Prostate gland (tissue), 2 donors: ENCODE data around the gene CHST5. TPM values are rescaled to one million over a fixed set of nuclear protein-coding genes. Genes with fewer than 3 reads are reported as not detected.
A peak's percentile ranks its signal among the peaks of the same experiment; 100 is the strongest.
"Not testable (repeated sequence)": the region's sequence is repeated elsewhere in the genome, so short reads cannot be mapped to it uniquely, and the experiment has no call there.

ENCODE experiments used
- DNase-seq: peaks from one replicate; pipeline ENCODE4 v3.0.0-alpha.2; 2019; ENCODE audit warnings: low spot score
- H3K27ac ChIP-seq, 2 donors: fragments of 200-600 bp; sonication (generic); 2 replicates each; pipeline ENCODE4 v1.5.1; 2017 to 2019
- H3K27me3 ChIP-seq: fragments of 200-600 bp; sonication (generic); replicated peaks from 2 replicates; pipeline ENCODE4 v1.5.1; 2019; ENCODE audit not compliant: insufficient read depth
- H3K36me3 ChIP-seq, 2 donors: fragments of 200-600 bp; sonication (generic); 1 replicate in 1 of 2; 2 replicates in 1 of 2; pipeline versions ENCODE4 v1.5.1 to v1.8.1; 2017 to 2019
- H3K4me1 ChIP-seq: fragments of 200-600 bp; sonication (generic); replicated peaks from 2 replicates; pipeline ENCODE4 v1.5.1; 2019
- H3K4me3 ChIP-seq, 2 donors: fragments of 200-600 bp; sonication (generic); 2 replicates each; pipeline ENCODE4 v1.5.1; 2017 to 2019
- H3K9me3 ChIP-seq: fragments of 200-600 bp; sonication (generic); 2 replicates; pipeline ENCODE4 v1.5.1; 2017
- CTCF ChIP-seq, 4 experiments: fragments of 200-600 bp in 2 of 4; fragments of 450-650 bp in 2 of 4; sonication (generic) in 2 of 4; IDR thresholded peaks; 1 replicate in 3 of 4; 2 replicates in 1 of 4; pipeline ENCODE4 v1.5.1; 2016 to 2019; ENCODE audit warnings: antibody characterized with exemption in 4 of 4, mild to moderate bottlenecking in 2 of 4, moderate library complexity in 2 of 4
- POLR2A ChIP-seq: fragments of 450-650 bp; IDR thresholded peaks from one replicate; pipeline ENCODE4 v1.6.1; 2016; ENCODE audit warnings: antibody characterized with exemption, mild to moderate bottlenecking
- POLR2AphosphoS5 ChIP-seq: sonication (generic); formaldehyde crosslinking; IDR thresholded peaks from one replicate; pipeline ENCODE4 v1.6.1; 2017; ENCODE audit warnings: antibody characterized with exemption
- WGBS: methylation state at CpG from one replicate; pipeline ENCODE4 v1.1.5; 2018; 5-methylcytosine and 5-hydroxymethylcytosine counted together
- intact Hi-C: fragments of 100-400 bp; cut with DNase I; formaldehyde crosslinking; loops from one replicate; pipeline ENCODE4 v1.14.2; 2022
- total RNA-seq, 2 donors: library from RNA; depleted of rRNA; stranded (reverse); fragments of >200 nt; gene quantifications; one replicate each; pipeline ENCODE4 v1.1.0, GENCODE V29; 2016

CHST5 gene
- total RNA-seq, 2 donors from 2014 or later: 0.23 TPM; not detected in 1

- peak; percentile 30 for TF ChIP-seq POLR2A
- peak; percentile 55 for TF ChIP-seq POLR2AphosphoS5
- no peak for TF ChIP-seq CTCF (IDR thresholded peaks at IDR 0.05)
- Histone ChIP-seq H3K4me1 (no peaks in the 10 kb centered on the region), H3K9me3 (no peaks in the 10 kb centered on the region), H3K4me3 (peak overlapping the region; percentile 45 to 60), H3K27ac (peak overlapping the region; percentile 74 to 83), H3K27me3 (no peaks in the 10 kb centered on the region), H3K36me3 (no peaks in the 10 kb centered on the region)
- WGBS: 0% methylated on average over 26 of the region's 26 CpGs
- DNase-seq: peak; percentile 73
- intact Hi-C loops: no loop called here
Observed at GRCh38 chr16:75555213-75555706, 19.4 kb upstream of the CHST5 start.

DNA sequence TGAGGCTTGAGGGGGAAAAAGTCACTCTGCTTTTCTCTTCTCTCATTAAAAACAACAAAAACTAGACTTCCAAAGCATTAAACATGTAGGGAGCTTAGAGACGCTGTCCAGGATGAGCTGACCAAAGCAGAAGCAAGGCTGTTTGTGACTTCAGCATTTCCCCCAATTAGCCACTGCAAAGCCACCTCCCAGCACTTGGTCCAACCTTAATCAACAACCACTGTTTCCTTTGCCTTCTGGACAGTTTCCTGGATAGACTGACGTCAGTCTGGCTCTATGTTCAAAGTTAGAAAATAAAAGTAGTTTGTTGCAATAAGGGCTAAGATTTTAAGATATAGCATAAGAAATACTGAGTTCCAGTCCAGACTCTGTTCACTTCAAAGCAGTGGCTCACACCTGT is 17.0 kb upstream of the CHST5 start:
- H3K27ac ChIP-seq: no peak overlapping the region

GRCh38 chr16:75550211-75550662 is 14.3 kb upstream of the CHST5 start:
- Histone ChIP-seq H3K27me3 (no peaks in the 10 kb centered on the region), H3K4me3 (no peak overlapping the region), H3K9me3 (no peaks in the 10 kb centered on the region), H3K4me1 (no peaks in the 10 kb centered on the region), H3K27ac (no peak overlapping the region), H3K36me3 (no peaks in the 10 kb centered on the region)
- peak; percentile 20 for DNase-seq
- intact Hi-C loops: no loop called here
- WGBS: 54% methylated on average over 7 of the region's 7 CpGs
- TF ChIP-seq POLR2A (no peak), CTCF (IDR thresholded peaks at IDR 0.05) (peak in 2 of 4 experiments; percentile 51 to 53), POLR2AphosphoS5 (no peak)

More for the DNA sequence above, 17.0 kb upstream of the CHST5 start:
- Histone ChIP-seq H3K4me3 (no peak overlapping the region), H3K36me3 (no peaks in the 10 kb centered on the region), H3K9me3 (no peaks in the 10 kb centered on the region), H3K27me3 (no peaks in the 10 kb centered on the region), H3K4me1 (no peaks in the 10 kb centered on the region)
- DNase-seq: no peak
- TF ChIP-seq POLR2A (no peak), POLR2AphosphoS5 (no peak), CTCF (IDR thresholded peaks at IDR 0.05) (no peak)
- 86% methylated on average over 2 of the region's 2 CpGs for WGBS
- intact Hi-C loops: no loop called here

- 92% methylated on average over 9 of the region's 9 CpGs for WGBS
- H3K9me3 ChIP-seq, intact Hi-C loops, H3K27ac ChIP-seq, H3K27me3 ChIP-seq, H3K4me1 ChIP-seq, H3K4me3 ChIP-seq, DNase-seq, H3K36me3 ChIP-seq: not testable (repeated sequence)
Observed at GRCh38 chr16:75548456-75548855, 12.5 kb upstream of the CHST5 start.

DNA sequence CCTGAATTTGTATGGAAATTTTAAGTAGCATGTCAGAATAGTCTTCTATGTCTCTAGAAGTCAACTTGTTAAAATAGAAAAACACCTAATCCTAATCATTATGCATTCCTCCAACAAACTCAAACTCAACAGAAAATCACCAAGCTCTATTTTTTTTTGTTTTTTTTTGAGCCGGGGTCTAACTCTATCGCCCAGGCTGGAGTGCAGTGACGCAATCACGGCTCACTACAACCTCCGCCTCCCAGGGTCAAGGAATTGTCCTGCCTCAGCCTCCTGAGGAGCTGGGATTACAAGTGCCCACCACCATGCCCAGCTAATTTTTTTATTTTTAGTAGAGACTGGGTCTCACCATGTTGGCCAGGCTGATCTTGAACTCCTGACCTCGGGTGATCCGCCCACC is 10.4 kb upstream of the CHST5 start:
- Histone ChIP-seq H3K36me3 (no peaks in the 10 kb centered on the region), H3K9me3 (no peaks in the 10 kb centered on the region), H3K27me3 (no peaks in the 10 kb centered on the region), H3K27ac (no peak overlapping the region), H3K4me3 (no peak overlapping the region), H3K4me1 (no peaks in the 10 kb centered on the region)
- WGBS: 96% methylated on average over 7 of the region's 7 CpGs
- DNase-seq: no peak
- intact Hi-C loops: no loop called here
- TF ChIP-seq CTCF (IDR thresholded peaks at IDR 0.05) (no peak), POLR2A (no peak), POLR2AphosphoS5 (no peak)

DNA sequence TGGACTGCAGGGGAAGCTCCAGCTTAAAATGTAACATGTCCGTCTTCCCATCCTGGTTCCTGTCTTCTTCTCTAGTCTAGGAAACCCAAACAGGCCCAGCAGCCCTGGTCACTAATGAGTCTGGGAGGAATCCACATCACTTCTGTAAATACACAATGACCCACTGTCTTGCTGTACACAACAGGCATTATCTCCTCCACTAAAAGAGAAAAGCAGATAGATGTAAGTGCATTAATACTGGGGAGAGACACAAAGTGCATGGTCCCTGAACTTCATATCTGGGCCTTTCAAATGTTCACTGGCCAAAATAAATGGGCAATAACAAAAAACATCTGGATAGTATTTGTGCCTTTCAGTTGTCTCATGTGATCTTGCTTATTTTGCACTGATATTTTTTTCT is 10.0 kb upstream of the CHST5 start:
- H3K27me3 ChIP-seq, H3K4me3 ChIP-seq, H3K4me1 ChIP-seq, H3K27ac ChIP-seq, DNase-seq, H3K9me3 ChIP-seq, H3K36me3 ChIP-seq, intact Hi-C loops: not testable (repeated sequence)
- WGBS: 100% methylated on average over 1 of the region's 1 CpG

- H3K9me3 ChIP-seq, DNase-seq, intact Hi-C loops, H3K27me3 ChIP-seq, H3K36me3 ChIP-seq, H3K4me1 ChIP-seq, H3K27ac ChIP-seq, H3K4me3 ChIP-seq: not testable (repeated sequence)
- 94% methylated on average over 8 of the region's 8 CpGs for WGBS
Observed at GRCh38 chr16:75542462-75542861, 6.6 kb upstream of the CHST5 start.
